SHP77 (cell line): Measurements from ENCODE around the gene EPS8L1.
"Not testable (repeated sequence)": the region's sequence is repeated elsewhere in the genome, so short reads cannot be mapped to it uniquely, and the experiment has no call there.

ENCODE experiments used
- DNase-seq, 2 experiments: peaks; one replicate each; lab custom pipeline; 2025; lab: John Stamatoyannopoulos, UW

Gene EPS8L1

GRCh38 chr19:55094456-55095259 is 19.0 kb downstream of the EPS8L1 start:
- no peak for DNase-seq

GRCh38 chr19:55095260-55096060 is 19.8 kb downstream of the EPS8L1 start:
- no peak for DNase-seq

- no peak for DNase-seq
Observed at GRCh38 chr19:55096061-55096701, 20.5 kb downstream of the EPS8L1 start.

GRCh38 chr19:55097864-55098715 is 22.4 kb downstream of the EPS8L1 start:
- no peak for DNase-seq

- no peak for DNase-seq
Observed at GRCh38 chr19:55098716-55099556, 23.3 kb downstream of the EPS8L1 start.

- DNase-seq: no peak
Observed at GRCh38 chr19:55099557-55100506, 24.2 kb downstream of the EPS8L1 start.

- no peak for DNase-seq
Observed at GRCh38 chr19:55101261-55101660, 25.6 kb downstream of the EPS8L1 start.

- no peak for DNase-seq
Observed at GRCh38 chr19:55103190-55103589, 27.5 kb downstream of the EPS8L1 start.

- no peak for DNase-seq
Observed at GRCh38 chr19:55105237-55105636, 29.6 kb downstream of the EPS8L1 start.

- DNase-seq: no peak
Observed at GRCh38 chr19:55106591-55106990, 30.9 kb downstream of the EPS8L1 start.

GRCh38 chr19:55107252-55107651 is 31.6 kb downstream of the EPS8L1 start:
- not testable (repeated sequence) for DNase-seq

GRCh38 chr19:55109527-55110291 is 34.0 kb downstream of the EPS8L1 start:
- DNase-seq: no peak

- DNase-seq: no peak
Observed at GRCh38 chr19:55111238-55111831, 35.7 kb downstream of the EPS8L1 start.

GRCh38 chr19:55112246-55112776 is 36.6 kb downstream of the EPS8L1 start:
- no peak for DNase-seq

- DNase-seq: no peak
Observed at GRCh38 chr19:55112777-55113569, 37.3 kb downstream of the EPS8L1 start.

- no peak for DNase-seq
Observed at GRCh38 chr19:55113570-55114039, 37.9 kb downstream of the EPS8L1 start.

GRCh38 chr19:55114566-55115145 is 39.0 kb downstream of the EPS8L1 start:
- no peak for DNase-seq
